Measurements from ENCODE around the gene CNNM1.

- TF ChIP-seq POLR2AphosphoS5 (IDR thresholded peaks at IDR 0.05; ENCODE audit: low read depth, low read length) (no peak), SPI1 (IDR thresholded peaks at IDR 0.05; ENCODE audit: low read depth, low read length) (no peak)
Measured at GRCh38 chr10:99368646-99369045, 39.5 kb downstream of the CNNM1 start.
